GM18870 (cell line): ENCODE measurements around the gene ASL.
"Not testable (repeated sequence)": the region's sequence is repeated elsewhere in the genome, so short reads cannot be mapped to it uniquely, and the experiment has no call there.

Source experiments
- ATAC-seq: cut with Tn5 transposase; IDR thresholded peaks from one replicate; pipeline ENCODE4 v1.9.1; 2021; ENCODE audit warnings: moderate library complexity; ENCODE audit not compliant: unreplicated experiment

The ASL gene

DNA sequence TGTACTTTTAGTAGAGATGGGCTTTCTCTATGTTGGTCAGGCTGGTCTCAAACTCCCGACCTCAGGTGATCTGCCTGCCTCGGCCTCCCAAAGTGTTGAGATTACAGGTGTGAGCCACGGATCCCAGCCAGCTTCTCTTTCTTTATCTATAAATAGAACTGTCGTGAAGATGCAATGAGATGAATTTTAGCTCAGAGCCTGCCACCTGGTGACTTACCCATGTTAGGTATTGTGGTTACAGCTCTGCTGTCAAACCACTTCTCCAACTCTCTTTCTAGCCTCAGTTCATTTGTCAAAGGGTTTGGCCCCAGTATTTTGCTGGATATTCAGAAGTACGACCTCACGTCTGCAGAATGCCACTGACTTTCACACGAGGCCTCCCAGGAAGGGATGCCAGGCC is 3.4 kb upstream of the ASL start:
- not testable (repeated sequence) for ATAC-seq

DNA sequence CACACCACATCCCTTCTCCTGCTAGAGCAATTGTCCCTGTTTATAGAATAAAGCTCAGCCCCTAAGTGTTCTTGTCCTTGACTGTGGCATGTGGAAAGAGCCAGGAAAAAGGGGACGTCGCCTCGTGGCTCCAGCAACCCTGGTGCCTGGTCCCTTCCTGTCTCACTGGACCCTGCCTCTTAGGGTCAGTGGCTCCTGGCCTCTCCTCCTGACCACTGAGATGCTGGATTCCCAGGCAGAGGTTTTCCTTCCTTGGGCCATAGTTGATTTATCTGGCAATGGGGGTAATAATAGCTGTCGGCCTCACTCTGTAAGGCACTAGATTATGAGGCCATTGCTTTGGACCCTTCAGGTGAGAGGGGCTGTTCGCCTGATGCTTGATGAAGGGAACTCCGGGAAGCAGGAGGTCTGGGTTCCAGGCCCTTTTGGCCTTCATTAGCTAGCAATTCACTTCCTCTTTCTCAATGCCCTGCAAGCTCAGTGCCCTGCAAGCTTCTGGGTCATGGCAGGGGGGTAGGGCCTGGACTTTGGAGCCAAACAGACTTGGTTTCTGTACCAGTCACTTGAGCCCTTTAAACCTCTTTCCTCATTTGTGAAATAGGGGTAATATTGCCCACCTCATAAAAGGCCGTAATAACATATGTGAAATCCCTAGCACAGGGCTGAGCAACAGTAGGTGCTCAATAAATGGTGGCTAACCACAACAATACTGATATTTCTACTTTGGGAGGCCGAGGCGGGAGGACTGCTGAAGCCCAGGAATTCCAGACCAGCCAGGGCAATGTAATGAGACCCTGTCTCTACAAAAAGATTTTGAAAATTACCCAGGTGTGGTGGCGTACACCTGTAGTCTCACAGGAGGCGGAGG is 1.1 kb downstream of the ASL start:
- no peak for ATAC-seq

DNA sequence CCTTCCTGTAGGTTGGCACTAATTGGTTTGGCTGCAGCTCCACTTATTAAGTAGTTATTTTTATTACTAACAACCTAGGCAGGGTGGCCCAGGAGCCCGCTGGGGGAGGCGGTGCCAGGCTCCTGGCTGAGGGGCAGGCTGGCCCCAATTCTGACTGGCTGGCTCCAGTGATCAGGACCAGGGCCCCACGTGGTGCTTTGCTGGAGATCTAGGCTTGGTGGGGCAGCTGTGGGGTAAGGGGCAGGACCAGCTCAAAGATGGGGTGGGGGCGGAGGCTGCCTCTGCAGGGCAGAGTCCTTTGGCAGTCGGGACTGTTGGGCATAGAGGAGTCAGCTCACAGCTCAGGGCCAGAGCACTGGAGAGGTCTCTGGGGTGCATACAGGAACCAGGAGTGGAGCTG is 2.4 kb downstream of the ASL start:
- no peak for ATAC-seq

DNA sequence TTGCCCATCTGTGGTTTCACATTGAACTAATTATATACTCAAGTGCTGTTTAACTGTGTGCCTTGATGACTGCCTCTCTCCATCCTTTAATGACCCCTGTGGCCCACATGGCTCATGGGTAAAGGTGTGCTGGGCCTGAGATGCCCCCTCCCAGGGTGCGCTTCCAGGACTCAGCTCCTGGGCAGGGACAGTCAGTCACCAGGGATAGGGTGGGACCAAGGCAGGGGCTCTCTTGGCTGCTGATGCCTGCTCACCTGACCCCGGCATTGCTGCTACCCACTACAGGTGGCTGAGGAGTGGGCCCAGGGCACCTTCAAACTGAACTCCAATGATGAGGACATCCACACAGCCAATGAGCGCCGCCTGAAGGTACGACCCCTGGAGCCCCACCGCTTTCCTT is 6.5 kb downstream of the ASL start:
- no peak for ATAC-seq

DNA sequence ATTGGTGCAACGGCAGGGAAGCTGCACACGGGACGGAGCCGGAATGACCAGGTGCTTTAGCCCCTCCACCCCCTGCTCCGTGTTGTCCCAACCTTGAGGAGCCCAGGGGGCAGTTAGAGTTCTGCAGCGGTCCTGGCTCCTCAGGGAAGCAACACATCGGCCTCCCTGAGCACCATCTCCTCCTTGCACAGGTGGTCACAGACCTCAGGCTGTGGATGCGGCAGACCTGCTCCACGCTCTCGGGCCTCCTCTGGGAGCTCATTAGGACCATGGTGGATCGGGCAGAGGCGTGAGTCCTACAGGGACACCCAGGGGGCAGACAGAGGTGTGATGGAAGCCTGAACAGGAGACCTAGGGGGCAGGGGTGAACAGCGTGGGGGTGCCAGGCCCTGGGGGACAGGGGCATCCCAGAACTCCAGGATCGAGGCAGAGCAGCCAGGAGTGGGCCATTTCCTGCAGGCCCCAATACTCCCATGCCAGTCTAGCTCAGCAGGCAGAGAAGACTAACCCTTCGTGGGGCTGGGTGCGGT is 7.3 kb downstream of the ASL start:
- ATAC-seq: no peak

DNA sequence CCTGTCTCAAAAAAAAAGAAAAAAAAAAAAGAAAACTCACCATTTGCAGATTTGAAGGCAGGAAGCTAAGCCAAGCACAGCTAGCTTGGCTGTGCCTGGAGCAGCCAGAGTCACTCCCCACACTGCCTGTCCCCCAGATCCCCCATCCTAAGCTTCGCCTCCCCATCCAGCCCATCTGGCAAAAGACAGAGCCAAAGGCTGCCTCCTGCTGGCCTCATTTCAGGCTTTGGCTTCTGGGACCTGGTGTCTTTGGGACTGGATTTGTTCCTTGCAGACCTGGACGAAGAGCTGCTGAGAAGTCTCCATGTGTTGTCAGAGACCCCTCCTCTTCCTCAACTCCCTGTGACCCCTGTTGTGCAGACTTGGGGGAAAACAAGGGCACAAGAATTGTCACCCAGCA is 8.1 kb downstream of the ASL start:
- no peak for ATAC-seq

DNA sequence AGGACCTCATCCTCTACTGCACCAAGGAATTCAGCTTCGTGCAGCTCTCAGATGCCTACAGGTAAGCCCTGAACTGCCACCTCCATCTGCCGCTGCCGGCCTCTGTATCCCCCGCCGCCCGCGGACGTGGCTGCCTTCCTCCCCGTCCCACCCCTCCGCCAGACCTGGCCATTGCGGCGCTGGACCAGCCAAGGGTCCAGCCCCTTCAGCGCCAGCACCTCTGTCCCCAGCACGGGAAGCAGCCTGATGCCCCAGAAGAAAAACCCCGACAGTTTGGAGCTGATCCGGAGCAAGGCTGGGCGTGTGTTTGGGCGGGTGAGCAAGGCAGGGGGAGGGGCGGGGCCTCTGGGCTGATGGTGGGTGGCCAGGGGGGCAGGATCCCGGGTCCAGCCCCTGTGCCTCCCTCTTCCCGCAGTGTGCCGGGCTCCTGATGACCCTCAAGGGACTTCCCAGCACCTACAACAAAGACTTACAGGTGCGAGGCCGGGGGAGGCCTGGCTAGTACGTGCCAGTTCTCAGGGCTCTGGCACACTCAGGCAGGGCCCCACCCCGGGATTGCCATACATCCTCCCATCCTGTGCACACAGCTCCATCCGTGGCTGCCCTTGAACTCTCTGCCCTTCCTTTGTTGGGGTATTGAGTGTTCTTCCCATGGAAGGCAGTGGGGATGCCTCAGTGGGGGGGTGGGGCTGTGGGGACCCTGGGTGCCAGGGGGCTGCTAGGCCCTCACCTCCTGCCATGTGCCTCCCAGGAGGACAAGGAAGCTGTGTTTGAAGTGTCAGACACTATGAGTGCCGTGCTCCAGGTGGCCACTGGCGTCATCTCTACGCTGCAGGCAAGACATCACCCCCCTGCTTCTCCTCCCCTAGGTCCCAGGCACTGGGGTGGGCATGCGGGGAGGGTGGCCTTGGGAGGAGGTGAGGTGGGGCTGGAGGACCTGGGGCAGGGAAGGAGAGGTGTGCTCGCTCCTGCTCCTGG is 13.5 kb downstream of the ASL start:
- ATAC-seq: no peak

DNA sequence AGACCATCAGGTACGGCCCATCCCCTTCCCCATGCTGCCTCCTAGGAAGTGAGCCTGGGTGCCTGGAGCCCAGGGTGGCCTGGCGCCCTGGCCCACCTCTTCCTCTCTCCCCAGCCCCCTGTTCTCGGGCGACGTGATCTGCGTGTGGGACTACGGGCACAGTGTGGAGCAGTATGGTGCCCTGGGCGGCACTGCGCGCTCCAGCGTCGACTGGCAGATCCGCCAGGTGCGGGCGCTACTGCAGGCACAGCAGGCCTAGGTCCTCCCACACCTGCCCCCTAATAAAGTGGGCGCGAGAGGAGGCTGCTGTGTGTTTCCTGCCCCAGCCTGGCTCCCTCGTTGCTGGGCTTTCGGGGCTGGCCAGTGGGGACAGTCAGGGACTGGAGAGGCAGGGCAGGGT is 17.0 kb downstream of the ASL start:
- ATAC-seq: no peak

DNA sequence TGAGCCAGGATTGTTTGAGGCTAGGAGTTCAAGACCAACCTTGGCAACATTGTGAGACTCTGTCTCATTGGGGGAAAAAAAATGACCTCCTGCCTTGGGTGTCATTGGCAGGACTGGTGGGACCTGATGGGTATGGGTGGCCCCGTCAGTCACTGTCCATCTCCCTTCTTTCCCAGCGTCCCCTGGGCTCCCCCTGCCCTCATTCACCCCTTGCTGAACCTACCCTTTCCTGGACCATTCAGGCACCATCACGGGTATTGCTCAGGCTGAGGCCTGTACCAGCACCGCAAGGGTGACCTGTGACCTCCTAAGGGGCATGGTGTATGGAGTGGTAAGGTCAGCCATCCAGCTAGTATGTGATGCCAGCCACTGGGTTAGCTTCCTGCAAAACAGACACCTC is 19.4 kb downstream of the ASL start:
- no peak for ATAC-seq

DNA sequence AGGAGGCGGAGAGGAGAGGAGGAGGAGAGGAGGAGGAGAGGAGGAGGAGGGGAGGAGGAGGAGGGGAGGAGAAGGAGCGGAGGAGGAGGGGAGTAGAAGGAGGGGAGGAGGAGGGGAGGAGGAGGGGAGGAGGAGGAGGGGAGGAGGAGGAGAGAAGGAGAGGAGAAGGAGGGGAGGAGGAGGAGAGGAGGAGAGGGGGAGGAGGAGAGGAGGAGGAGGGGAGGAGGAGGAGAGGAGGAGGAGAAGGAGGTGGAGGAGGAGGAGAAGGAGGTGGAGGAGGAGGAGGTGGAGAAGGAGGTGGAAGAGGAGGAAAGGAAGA is 23.6 kb downstream of the ASL start:
- ATAC-seq: no peak

DNA sequence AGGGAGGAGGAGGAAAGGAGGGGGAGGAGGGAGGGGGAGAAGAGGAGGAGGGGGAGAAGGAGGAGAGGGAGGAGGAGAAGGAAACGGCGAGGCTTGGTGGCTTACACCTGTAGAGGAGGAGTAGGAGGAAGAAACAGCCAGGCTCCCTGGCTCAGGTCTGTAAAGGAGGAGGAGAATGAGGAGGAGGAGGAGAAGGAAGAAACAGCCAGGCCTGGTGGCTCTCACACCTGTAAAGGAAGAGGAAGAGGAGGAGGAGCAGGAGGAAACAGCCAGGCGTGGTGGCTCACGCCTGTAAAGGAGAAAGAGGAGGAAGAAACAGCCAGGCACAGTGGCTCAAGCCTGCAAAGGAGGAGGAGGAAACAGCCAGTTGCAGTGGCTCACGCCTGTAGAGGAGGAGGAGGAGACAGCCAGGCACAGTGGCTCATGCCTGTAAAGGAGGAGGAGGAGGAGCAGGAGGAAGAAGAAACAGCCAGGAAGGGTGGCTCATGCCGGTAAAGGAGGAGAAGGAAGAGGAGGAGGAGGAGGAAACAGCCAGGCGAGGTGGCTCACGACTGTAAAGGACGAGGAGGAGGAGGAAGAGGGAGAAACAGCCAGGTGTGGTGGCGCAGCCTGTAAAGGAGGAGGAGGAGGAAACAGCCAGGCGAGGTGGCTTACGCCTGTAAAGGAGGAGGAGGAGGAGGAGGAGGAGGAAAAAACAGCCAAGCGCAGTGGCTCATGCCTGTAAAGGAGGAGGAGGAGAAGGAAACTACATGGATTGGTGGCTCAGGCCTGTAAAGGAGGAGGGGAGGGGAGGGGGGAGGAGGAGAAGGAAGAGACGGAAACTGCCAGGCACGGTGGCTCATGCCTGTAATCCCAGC is 24.2 kb downstream of the ASL start:
- ATAC-seq: peak; percentile 69

DNA sequence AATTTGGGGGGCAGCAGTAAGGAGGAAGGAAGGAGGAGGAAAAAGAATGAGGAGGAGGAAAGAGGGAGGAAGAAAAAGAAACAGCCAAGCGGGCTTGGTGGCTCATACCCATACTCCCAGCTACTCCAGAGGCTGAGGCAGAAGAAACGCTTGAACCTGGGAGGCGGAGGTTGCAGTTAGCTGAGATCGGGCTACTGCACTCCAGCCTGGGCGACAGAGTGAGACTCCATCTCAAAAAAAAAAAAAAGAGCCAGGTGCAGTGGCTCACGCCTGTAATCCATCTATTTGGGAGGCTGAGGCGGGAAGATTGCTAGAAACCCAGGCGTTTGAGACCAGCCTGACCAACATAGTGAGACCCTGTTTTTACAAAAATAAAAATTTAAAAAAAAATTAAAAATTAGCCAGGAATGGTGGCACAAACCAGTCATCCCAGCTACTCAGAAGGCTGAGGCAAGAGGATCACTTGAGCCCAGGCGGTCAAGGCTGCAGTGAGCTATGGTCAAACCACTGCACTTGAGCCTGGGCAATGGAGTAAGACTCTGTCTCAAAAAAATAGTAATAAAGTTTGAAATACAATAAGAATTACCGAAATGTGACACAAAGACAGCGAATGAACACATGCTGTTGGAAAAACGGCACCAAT is 24.9 kb downstream of the ASL start:
- no peak for ATAC-seq

DNA sequence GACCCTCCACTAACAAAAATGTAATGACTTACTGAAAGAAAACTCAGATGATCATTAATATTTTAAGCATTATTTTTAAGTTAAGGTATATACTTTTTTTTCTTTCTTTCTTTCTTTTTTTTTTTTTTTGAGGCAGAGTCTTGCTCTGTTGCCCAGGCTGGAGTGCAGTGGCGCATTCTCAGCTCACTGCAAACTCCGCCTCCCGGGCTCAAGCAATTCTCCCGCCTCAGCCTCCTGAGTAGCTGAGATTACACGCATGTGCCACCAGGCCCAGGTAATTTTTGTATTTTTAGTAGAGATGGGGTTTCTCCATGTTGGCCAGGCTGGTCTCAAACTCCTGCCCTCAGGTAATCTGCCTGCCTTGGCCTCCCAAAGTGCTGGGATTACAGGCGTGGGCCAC is 26.5 kb downstream of the ASL start:
- not testable (repeated sequence) for ATAC-seq

DNA sequence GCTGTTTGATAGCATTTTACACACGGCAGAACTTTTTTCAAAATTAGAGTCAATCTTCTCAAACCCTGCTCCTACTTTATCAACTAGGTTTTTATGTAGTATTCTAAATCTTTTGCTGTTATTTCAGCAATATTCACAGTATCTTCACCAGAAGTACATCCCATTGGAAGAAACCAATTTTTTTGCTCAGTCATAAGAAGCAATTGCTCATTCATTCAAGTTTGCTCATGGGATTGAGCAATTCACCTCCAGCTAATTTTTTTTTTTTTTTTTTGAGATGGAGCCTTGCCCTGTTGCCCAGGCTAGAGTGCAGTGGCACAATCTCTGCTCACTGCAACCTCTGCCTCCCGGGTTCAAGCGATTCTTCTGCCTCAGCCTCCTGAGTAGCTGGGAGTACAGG is 28.4 kb downstream of the ASL start:
- not testable (repeated sequence) for ATAC-seq

DNA sequence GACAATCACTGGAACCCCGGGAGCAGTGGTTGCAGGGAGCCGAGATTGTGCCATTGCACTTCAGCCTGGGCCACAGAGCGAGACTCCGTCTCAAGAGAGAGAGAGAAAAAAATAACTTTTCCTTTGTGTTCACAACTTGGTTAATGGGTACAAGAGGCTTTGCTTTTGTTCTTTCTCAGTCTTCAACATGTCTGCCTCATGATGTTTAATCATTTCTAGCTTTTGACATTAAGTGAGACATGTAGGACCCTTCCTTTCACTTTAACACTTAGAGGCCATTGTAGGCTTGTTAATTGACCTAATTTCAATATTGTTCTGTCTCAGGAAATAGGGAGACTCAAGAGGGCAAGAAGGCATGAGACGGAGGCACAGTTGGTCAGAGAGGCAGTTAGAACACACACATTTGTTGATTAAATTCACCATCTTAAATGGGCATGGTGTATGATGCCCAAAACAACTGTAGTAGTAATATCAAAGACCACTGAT is 29.7 kb downstream of the ASL start:
- no peak for ATAC-seq

DNA sequence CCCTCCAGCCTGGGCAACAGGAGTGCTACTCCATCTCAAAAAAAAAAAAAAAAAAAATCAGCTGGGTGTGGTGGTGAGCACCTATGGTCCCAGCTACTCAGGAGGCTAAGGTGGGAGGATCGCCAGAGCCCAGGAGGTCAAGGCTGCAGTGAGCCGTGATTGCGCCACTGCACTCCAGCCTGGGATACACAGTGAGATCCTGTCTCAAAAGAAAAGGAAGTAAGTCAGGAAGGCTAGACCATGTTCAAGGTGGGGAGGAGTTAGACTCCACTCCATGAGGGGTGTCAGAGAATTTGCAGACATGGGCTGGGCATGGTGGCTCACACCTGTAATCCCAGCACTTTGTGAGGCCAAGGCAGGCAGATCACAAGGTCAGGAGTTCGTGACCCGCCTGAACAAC is 32.8 kb downstream of the ASL start:
- ATAC-seq: not testable (repeated sequence)

DNA sequence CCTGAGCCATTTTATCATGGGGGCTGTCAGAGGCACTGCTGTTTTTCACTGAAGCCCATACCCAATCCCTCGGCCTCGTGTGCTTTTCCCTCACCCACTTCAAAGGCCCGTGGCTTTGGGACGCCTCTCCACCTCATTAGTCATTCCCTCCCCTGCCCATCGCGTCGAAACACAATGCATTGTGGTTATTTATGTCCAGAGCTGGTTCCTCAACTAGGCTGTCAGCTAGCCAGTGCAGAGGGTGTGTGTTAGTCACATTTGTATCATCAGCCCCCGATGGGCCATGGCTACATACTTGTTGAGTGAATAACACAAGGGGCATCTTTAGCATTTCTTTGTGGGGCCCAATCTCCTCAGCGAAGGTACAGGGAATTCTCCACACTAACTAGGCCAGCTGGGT is 35.2 kb downstream of the ASL start:
- no peak for ATAC-seq

DNA sequence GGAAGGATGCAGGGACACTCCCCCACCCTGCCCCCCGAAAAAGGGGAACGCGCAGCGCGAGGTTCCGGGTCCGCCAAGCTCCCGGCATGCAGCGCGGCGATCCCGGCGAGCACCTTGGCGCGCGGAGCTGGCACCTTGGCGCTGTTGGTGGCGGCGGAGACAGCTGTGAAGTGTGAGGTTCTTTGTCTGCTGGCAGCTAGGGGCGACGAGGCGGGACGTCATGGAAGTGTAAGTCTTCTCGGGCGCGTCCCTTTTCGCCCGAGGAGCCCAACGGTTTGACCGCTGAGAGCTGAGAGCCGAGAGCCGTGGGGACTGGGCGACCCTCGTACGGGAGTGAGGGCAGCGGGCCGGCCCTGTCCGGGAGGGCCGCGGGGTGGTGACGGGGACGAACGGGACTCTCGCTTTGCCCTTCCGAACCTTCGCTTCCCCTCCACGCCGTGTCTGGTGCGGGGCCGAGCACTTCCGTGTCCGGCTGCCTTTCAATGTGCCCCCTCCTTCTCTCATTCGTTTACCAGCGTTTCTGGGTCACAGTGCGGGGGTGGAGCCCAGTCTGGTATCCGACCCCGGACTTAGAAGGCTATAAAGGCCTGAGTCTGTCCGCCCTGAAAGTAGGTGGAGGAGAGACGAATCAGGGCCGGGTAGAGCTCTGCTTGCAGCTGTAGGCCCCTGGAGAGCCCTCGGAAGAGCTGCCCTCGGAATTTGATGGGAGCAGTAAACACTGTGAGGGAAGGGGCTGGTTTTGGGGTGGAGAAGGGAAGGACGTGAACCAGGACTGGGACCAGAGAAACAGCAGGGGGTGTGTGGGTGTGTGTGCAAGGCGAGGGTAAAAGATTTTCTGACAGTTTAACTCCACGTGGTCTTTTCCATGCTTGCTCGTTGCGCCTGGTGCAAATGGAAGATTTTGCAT is 39.4 kb downstream of the ASL start, which contains the start of gene CRCP:
Gene CRCP, plus strand, starts transcription at position 105 of the 907 bp plus-strand sequence. Its CDS starts 116 bp downstream, at position 221.
- peak; percentile 70 for ATAC-seq
